ENCODE data around the gene TAF1B. TPM values are rescaled to one million over a fixed set of nuclear protein-coding genes. Genes with fewer than 3 reads are reported as not detected.
"Not testable (repeated sequence)": the region's sequence is repeated elsewhere in the genome, so short reads cannot be mapped to it uniquely, and the experiment has no call there.

TAF1B gene
- total RNA-seq, 4 donors from 2014 or later: 0.80 to 18.9 (median 4.4) TPM; not detected in 1

- intact Hi-C loops (cut with DNase I; ENCODE audit: low total_unique reads) (no loop called here), in situ Hi-C loops (cut with MboI; ENCODE audit: low pct_ligation_motif_present in 1 of 4, low pct_unique_long_range_greater_than_20kb in 1 of 4, low sequenced_read_pairs in 3 of 4) (no loop called here)
- no peak for DNase-seq
- peaks cover 0 to 6% of the 10 kb centered on the region in 2 donors for H3K9me3 ChIP-seq
- 76% methylated on average over 5 of the region's 5 CpGs; no CpG with 5 or more reads in 1 of the 2 donors for WGBS, 2 donors (ENCODE audit: low coverage in 1 of 2)
- H3K36me3 ChIP-seq: peaks cover 0 to 47% (median 5%) of the 10 kb centered on the region in 4 donors
- no peak overlapping the region for H3K27ac ChIP-seq
- H3K27me3 ChIP-seq: no peaks in the 10 kb centered on the region
- no peaks in the 10 kb centered on the region for H3K4me1 ChIP-seq
- TF ChIP-seq POLR2AphosphoS5 (IDR thresholded peaks at IDR 0.05) (no peak), EP300 (IDR thresholded peaks at IDR 0.05; ENCODE audit: low read depth) (no peak), POLR2A (IDR thresholded peaks at IDR 0.05) (no peak), CTCF (IDR thresholded peaks at IDR 0.05) (no peak)
- H3K4me3 ChIP-seq: no peak overlapping the region
Measured at GRCh38 chr2:9858730-9859068, 15.4 kb downstream of the TAF1B start.

GRCh38 chr2:9860922-9861580 lies 17.8 kb downstream of the TAF1B start:
- H3K4me3 ChIP-seq; H3K27ac ChIP-seq; H3K9me3 ChIP-seq; intact Hi-C loops (cut with DNase I; ENCODE audit: low total_unique reads); H3K4me1 ChIP-seq; DNase-seq; H3K27me3 ChIP-seq; in situ Hi-C loops (cut with MboI; ENCODE audit: low pct_ligation_motif_present in 1 of 4, low pct_unique_long_range_greater_than_20kb in 1 of 4, low sequenced_read_pairs in 3 of 4): not testable (repeated sequence)
- peaks cover 0 to 23% (median 0%) of the 10 kb centered on the region in 4 donors for H3K36me3 ChIP-seq
- WGBS, 2 donors (ENCODE audit: low coverage in 1 of 2): 97 to 100% methylated on average over 2 to 21 of the region's 21 CpGs

- no peaks in the 10 kb centered on the region for H3K36me3 ChIP-seq
- no peaks in the 10 kb centered on the region for H3K9me3 ChIP-seq
- intact Hi-C loops (cut with DNase I; ENCODE audit: low total_unique reads) (no loop called here), in situ Hi-C loops (cut with MboI; ENCODE audit: low pct_ligation_motif_present in 1 of 4, low pct_unique_long_range_greater_than_20kb in 1 of 4, low sequenced_read_pairs in 3 of 4) (no loop called here)
- 84 to 86% methylated on average over 6 of the region's 6 CpGs for WGBS, 2 donors (ENCODE audit: low coverage in 1 of 2)
- H3K4me1 ChIP-seq: no peaks in the 10 kb centered on the region
- no peaks in the 10 kb centered on the region for H3K27me3 ChIP-seq
- TF ChIP-seq EP300 (IDR thresholded peaks at IDR 0.05; ENCODE audit: low read depth): no peak
- no peak for DNase-seq
- no peak overlapping the region for H3K27ac ChIP-seq
- no peak overlapping the region for H3K4me3 ChIP-seq
Measured at GRCh38 chr2:9867881-9868280, 24.6 kb downstream of the TAF1B start.

- H3K36me3 ChIP-seq: peaks cover 0 to 3% (median 0%) of the 10 kb centered on the region in 4 donors
- H3K4me1 ChIP-seq: no peaks in the 10 kb centered on the region
- intact Hi-C loops (cut with DNase I; ENCODE audit: low total_unique reads) (no loop called here), in situ Hi-C loops (cut with MboI; ENCODE audit: low pct_ligation_motif_present in 1 of 4, low pct_unique_long_range_greater_than_20kb in 1 of 4, low sequenced_read_pairs in 3 of 4) (no loop called here)
- H3K4me3 ChIP-seq: no peak overlapping the region
- 90 to 100% methylated on average over 1 of the region's 1 CpG for WGBS, 2 donors (ENCODE audit: low coverage in 1 of 2)
- no peak for TF ChIP-seq EP300 (IDR thresholded peaks at IDR 0.05; ENCODE audit: low read depth)
- TF ChIP-seq CTCF (IDR thresholded peaks at IDR 0.05): no peak
- no peak for TF ChIP-seq POLR2AphosphoS5 (IDR thresholded peaks at IDR 0.05)
- TF ChIP-seq POLR2A (IDR thresholded peaks at IDR 0.05): no peak
- H3K27me3 ChIP-seq: no peaks in the 10 kb centered on the region
- no peaks in the 10 kb centered on the region for H3K9me3 ChIP-seq
- no peak for DNase-seq
- H3K27ac ChIP-seq: no peak overlapping the region
Measured at GRCh38 chr2:9873337-9873736, 30.1 kb downstream of the TAF1B start.

- 74 to 95% methylated on average over 2 of the region's 2 CpGs for WGBS, 2 donors (ENCODE audit: low coverage in 1 of 2)
- TF ChIP-seq POLR2A (IDR thresholded peaks at IDR 0.05) (no peak), CTCF (IDR thresholded peaks at IDR 0.05) (no peak), POLR2AphosphoS5 (IDR thresholded peaks at IDR 0.05) (no peak), EP300 (IDR thresholded peaks at IDR 0.05; ENCODE audit: low read depth) (no peak)
- intact Hi-C loops (cut with DNase I; ENCODE audit: low total_unique reads) (no loop called here), in situ Hi-C loops (cut with MboI; ENCODE audit: low pct_ligation_motif_present in 1 of 4, low pct_unique_long_range_greater_than_20kb in 1 of 4, low sequenced_read_pairs in 3 of 4) (no loop called here)
- H3K4me1 ChIP-seq: no peaks in the 10 kb centered on the region
- no peaks in the 10 kb centered on the region for H3K9me3 ChIP-seq
- no peak overlapping the region for H3K27ac ChIP-seq
- no peak overlapping the region for H3K4me3 ChIP-seq
- no peak for DNase-seq
- peaks cover 0 to 3% (median 0%) of the 10 kb centered on the region in 4 donors for H3K36me3 ChIP-seq
- no peaks in the 10 kb centered on the region for H3K27me3 ChIP-seq
Measured at GRCh38 chr2:9877026-9877425, 33.8 kb downstream of the TAF1B start.

All from transverse colon (tissue), 4 donors.